GM06990 (cell line): ENCODE measurements around the gene KLHL29.

Experiments
- DNase-seq: peaks from one replicate; pipeline ENCODE4 v3.0.0-alpha.2; 2011; ENCODE audit not compliant: insufficient read length; ENCODE audit errors: extremely low read depth
- H3K27me3 ChIP-seq: replicated peaks from 2 replicates; pipeline ENCODE4 v1.6.0; 2011; ENCODE audit warnings: low read length; ENCODE audit not compliant: control insufficient read depth, insufficient read depth
- H3K36me3 ChIP-seq: 2 replicates; pipeline ENCODE4 v1.5.1; 2011; ENCODE audit warnings: low read length; ENCODE audit not compliant: control insufficient read depth, insufficient read depth
- H3K4me3 ChIP-seq: replicated peaks from 2 replicates; pipeline ENCODE4 v1.5.1; 2011; ENCODE audit warnings: low read depth, mild to moderate bottlenecking, control low read depth, low read length
- TF ChIP-seq, protein P1 (sequence below): IDR thresholded peaks from 2 replicates; pipeline ENCODE4 v1.5.1; 2011; ENCODE audit warnings: low read length, control low read depth, mild to moderate bottlenecking, inconsistent platforms; ENCODE audit not compliant: insufficient read depth, poor library complexity, severe bottlenecking

The KLHL29 gene

DNA sequence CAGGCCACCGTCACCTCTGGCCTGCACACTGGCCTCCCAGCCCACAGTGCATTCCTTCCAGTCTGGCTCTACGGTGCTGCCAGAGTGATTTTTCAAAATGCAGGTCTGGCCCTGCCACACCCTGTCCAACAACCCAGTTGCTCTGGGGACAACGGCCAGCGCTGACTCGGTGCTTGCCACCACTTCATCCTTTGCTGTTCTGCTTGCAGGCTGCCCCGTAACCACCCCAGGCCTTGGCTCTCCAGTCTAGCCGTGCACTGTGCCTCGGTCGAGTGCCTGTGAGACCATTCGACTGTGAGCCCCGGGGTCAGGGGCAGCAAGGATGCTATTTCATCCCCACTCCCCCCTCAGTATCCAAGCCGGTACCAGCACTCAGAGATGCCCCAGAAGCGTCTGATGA is 262.6 kb downstream of the KLHL29 start:
- Histone ChIP-seq H3K27me3 (no peaks in the 10 kb centered on the region), H3K36me3 (peaks cover 2% of the 10 kb centered on the region; the same call in 1 of the 2 replicates), H3K4me3 (no peak overlapping the region)
- TF ChIP-seq, protein P1, sequence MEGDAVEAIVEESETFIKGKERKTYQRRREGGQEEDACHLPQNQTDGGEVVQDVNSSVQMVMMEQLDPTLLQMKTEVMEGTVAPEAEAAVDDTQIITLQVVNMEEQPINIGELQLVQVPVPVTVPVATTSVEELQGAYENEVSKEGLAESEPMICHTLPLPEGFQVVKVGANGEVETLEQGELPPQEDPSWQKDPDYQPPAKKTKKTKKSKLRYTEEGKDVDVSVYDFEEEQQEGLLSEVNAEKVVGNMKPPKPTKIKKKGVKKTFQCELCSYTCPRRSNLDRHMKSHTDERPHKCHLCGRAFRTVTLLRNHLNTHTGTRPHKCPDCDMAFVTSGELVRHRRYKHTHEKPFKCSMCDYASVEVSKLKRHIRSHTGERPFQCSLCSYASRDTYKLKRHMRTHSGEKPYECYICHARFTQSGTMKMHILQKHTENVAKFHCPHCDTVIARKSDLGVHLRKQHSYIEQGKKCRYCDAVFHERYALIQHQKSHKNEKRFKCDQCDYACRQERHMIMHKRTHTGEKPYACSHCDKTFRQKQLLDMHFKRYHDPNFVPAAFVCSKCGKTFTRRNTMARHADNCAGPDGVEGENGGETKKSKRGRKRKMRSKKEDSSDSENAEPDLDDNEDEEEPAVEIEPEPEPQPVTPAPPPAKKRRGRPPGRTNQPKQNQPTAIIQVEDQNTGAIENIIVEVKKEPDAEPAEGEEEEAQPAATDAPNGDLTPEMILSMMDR, result no peak
- no peak for DNase-seq

DNA sequence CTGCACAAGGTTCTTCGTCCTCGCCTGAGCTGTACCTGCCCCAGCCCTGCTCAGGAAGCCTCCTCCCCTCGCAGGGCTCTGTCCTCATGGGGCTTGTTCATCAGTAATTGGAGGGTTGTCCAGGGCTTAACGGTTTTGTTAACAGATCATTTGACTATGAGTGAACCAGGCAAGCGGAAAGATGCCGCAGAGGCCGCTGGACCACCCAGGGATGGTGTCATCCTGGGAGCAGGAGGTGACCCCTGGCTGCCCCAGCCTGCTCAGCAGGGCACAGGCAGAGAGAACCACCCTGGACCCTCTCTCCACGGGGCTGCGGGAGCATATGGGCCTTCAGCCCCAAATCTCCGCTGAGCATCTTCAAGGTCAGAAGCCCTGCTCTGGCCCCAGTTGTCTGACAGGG is 264.3 kb downstream of the KLHL29 start:
- TF ChIP-seq, protein P1, result no peak
- no peak overlapping the region for H3K4me3 ChIP-seq
- no peaks in the 10 kb centered on the region; the same call in 1 of the 2 replicates for H3K36me3 ChIP-seq
- no peak for DNase-seq
- no peaks in the 10 kb centered on the region for H3K27me3 ChIP-seq

DNA sequence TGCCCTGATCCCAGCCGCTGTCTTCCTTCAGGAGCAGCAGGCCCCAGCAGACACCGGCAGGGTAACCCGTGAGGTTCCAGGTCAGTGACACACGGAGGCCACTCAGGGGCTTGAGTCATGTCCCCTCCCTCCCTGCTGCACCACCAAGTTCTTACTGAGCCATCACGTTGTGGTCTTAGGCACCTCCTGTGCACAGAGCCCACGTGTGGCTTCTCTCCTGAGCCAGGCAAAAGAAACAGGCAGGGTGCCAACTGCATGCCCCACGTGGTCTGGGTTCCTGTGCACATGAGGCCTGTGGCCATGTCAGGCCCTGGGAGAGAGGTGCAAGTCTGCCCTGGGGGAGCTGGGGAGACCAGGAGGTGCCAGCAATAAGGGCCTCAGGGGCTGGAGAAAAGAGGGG is 264.8 kb downstream of the KLHL29 start:
- H3K27me3 ChIP-seq, result no peaks in the 10 kb centered on the region
- no peak overlapping the region for H3K4me3 ChIP-seq
- TF ChIP-seq, protein P1, result no peak
- DNase-seq, result no peak
- no peaks in the 10 kb centered on the region; the same call in 1 of the 2 replicates for H3K36me3 ChIP-seq

DNA sequence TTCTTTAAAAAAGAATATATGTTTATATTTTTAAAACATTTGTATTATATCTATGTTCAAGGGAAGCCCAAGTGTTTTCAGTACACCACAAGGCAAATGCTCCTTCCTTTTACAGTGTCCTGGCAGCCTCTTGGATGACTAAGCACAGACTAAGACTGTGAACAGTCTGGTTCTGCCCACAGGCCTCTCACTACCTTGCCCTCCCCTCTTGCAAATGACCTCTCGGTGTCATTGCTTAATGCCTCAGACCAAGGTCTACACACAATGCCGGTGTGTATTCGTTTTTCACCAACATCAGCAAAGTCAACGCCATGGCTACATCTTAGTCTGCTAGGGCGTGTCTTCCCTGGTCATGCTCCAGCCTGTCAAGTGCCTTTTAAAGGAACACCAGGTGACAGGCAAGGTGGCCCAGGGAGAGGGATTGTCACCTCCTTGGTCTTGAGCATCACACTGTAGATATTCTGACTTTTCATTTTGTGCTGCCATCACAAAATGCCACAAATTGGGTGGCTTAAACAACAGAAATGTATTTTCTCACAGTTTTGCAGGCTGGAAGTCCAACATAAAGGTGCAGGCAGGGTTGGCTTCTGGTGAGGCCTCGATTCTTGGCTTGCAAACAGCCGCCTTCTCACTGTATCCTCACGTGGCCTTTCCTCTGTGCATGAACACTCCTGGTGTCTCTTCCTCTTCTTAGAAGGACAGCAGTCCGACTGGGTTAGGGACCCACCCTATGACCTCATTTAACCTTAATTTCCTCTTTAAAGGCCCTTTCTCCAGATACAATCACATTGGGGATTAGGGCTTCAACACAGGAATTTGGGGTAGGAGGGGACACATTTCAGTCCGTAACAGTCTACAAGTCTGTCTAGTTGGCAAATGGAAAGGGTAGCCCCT is 266.5 kb downstream of the KLHL29 start:
- no peak overlapping the region for H3K4me3 ChIP-seq
- H3K27me3 ChIP-seq, result no peaks in the 10 kb centered on the region
- TF ChIP-seq, protein P1, result no peak
- H3K36me3 ChIP-seq, result no peaks in the 10 kb centered on the region; the same call in 1 of the 2 replicates
- no peak for DNase-seq

DNA sequence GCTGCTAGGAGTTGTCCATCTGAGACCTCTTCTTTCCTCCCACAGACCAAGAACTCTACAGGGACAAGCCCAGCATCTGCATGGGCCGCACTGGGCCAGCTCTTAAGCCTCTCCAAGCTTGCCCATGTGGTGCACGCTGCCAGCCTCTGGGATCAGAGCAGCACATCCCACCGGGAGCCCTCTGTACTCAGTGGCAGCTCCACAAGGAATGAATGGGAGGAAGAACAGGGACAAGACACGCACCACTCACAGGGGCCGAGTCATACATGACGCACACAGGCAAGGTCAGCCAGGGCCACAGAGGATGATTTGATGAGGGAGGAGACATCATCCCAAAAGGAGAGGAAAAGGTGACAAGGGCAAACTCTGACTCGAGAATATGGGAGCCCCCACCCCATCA is 268.3 kb downstream of the KLHL29 start:
- DNase-seq, result no peak
- TF ChIP-seq, protein P1, result no peak
- Histone ChIP-seq H3K4me3 (no peak overlapping the region), H3K36me3 (no peaks in the 10 kb centered on the region; the same call in 1 of the 2 replicates), H3K27me3 (no peaks in the 10 kb centered on the region)
